ENCODE data around the gene HBS1L. TPM values are rescaled to one million over a fixed set of nuclear protein-coding genes. Genes with fewer than 3 reads are reported as not detected.

HBS1L gene
- polyA plus RNA-seq, 3 donors: 16.0 to 48.9 (median 36.3) TPM

- no peak for TF ChIP-seq CTCF (IDR thresholded peaks at IDR 0.05)
- no peaks in the 10 kb centered on the region for H3K27me3 Mint-ChIP-seq (ENCODE audit: low read depth in 3 of 3)
- no peak overlapping the region for H3K4me3 Mint-ChIP-seq
- Histone ChIP-seq H3K4me1 (ENCODE audit: control insufficient read depth in 1 of 2, insufficient read depth in 2 of 2, low read length in 2 of 2) (no peaks in the 10 kb centered on the region), H3K27ac (ENCODE audit: low read depth in 1 of 2, low read length in 2 of 2) (no peak overlapping the region), H3K79me2 (ENCODE audit: insufficient read depth, low read length) (no peaks in the 10 kb centered on the region), H3K4me3 (replicated peaks in 1 of 3; ENCODE audit: low read depth in 2 of 3, low read length in 3 of 3) (no peak overlapping the region), H3K9ac (ENCODE audit: insufficient read depth, low read length, poor library complexity, severe bottlenecking) (no peak overlapping the region), H3K27me3 (ENCODE audit: control insufficient read depth in 2 of 2, insufficient read depth in 2 of 2, low read length in 2 of 2) (no peaks in the 10 kb centered on the region), H3K9me3 (replicated peaks in 1 of 2; ENCODE audit: control insufficient read depth in 1 of 2, insufficient read depth in 1 of 2, low read length in 2 of 2) (no peaks in the 10 kb centered on the region), H4K20me1 (ENCODE audit: insufficient read depth, low read length) (no peaks in the 10 kb centered on the region), H3K36me3 (replicated peaks in 1 of 2; ENCODE audit: control insufficient read depth in 1 of 2, insufficient read depth in 2 of 2, low read length in 2 of 2) (peaks cover 11 to 41% of the 10 kb centered on the region in 2 donors), H3K4me2 (replicated peaks; ENCODE audit: extremely low read depth, low read length, poor library complexity, severe bottlenecking) (no peak overlapping the region), H2AFZ (ENCODE audit: insufficient read depth, low read depth, low read length, poor library complexity, severe bottlenecking) (no peak overlapping the region)
- H3K36me3 Mint-ChIP-seq: peaks cover 16 to 35% of the 10 kb centered on the region in 2 donors
- H3K27ac Mint-ChIP-seq: no peak overlapping the region
- H3K4me1 Mint-ChIP-seq: peaks cover 1% of the 10 kb centered on the region
- 100% methylated on average over 2 of the region's 6 CpGs for WGBS (ENCODE audit: insufficient coverage)
- intact Hi-C loops (cut with micrococcal nuclease): no loop called here
- DNase-seq: no peak
- no peaks in the 10 kb centered on the region for H3K9me3 Mint-ChIP-seq
These were observed 51.5 kb downstream of the HBS1L start for GRCh38 chr6:135002974-135003703.

GRCh38 chr6:135002229-135002844 is 52.3 kb downstream of the HBS1L start:
- no peaks in the 10 kb centered on the region for H3K79me2 ChIP-seq (ENCODE audit: insufficient read depth, low read length)
- no peaks in the 10 kb centered on the region for H3K27me3 Mint-ChIP-seq (ENCODE audit: low read depth in 3 of 3)
- TF ChIP-seq CTCF (IDR thresholded peaks at IDR 0.05): peak; percentile 70
- H3K36me3 ChIP-seq (replicated peaks in 1 of 2; ENCODE audit: control insufficient read depth in 1 of 2, insufficient read depth in 2 of 2, low read length in 2 of 2): peaks cover 15 to 45% of the 10 kb centered on the region in 2 donors
- no CpG with 5 or more reads among the region's 5 CpGs for WGBS (ENCODE audit: insufficient coverage)
- no peaks in the 10 kb centered on the region for H3K27me3 ChIP-seq (ENCODE audit: control insufficient read depth in 2 of 2, insufficient read depth in 2 of 2, low read length in 2 of 2)
- DNase-seq: no peak
- no peaks in the 10 kb centered on the region for H3K9me3 Mint-ChIP-seq
- no peak overlapping the region for H3K27ac ChIP-seq (ENCODE audit: low read depth in 1 of 2, low read length in 2 of 2)
- H2AFZ ChIP-seq (ENCODE audit: insufficient read depth, low read depth, low read length, poor library complexity, severe bottlenecking): no peak overlapping the region
- H3K4me3 Mint-ChIP-seq: no peak overlapping the region
- no peak overlapping the region for H3K4me2 ChIP-seq (replicated peaks; ENCODE audit: extremely low read depth, low read length, poor library complexity, severe bottlenecking)
- no peaks in the 10 kb centered on the region for H3K4me1 Mint-ChIP-seq
- H4K20me1 ChIP-seq (ENCODE audit: insufficient read depth, low read length): no peaks in the 10 kb centered on the region
- H3K4me1 ChIP-seq (ENCODE audit: control insufficient read depth in 1 of 2, insufficient read depth in 2 of 2, low read length in 2 of 2): no peaks in the 10 kb centered on the region
- H3K36me3 Mint-ChIP-seq: peaks cover 18 to 34% of the 10 kb centered on the region in 2 donors
- H3K4me3 ChIP-seq (replicated peaks in 1 of 3; ENCODE audit: low read depth in 2 of 3, low read length in 3 of 3): no peak overlapping the region
- no peak overlapping the region for H3K27ac Mint-ChIP-seq
- H3K9ac ChIP-seq (ENCODE audit: insufficient read depth, low read length, poor library complexity, severe bottlenecking): no peak overlapping the region
- intact Hi-C loops (cut with micrococcal nuclease): no loop called here
- H3K9me3 ChIP-seq (replicated peaks in 1 of 2; ENCODE audit: control insufficient read depth in 1 of 2, insufficient read depth in 1 of 2, low read length in 2 of 2): no peaks in the 10 kb centered on the region
